ENCODE data around the gene RASA3.

RASA3 gene

GRCh38 chr13:113929628-113930615 is 202.5 kb downstream of the RASA3 start:
- no peak for DNase-seq

- peak in 1 of 2 experiments; percentile 35 for DNase-seq
Measured at GRCh38 chr13:113928685-113929627, 203.5 kb downstream of the RASA3 start.

Measured in SHP77 (cell line).